Measurements from ENCODE around the gene ROBO1. TPM values are rescaled to one million over a fixed set of nuclear protein-coding genes. Genes with fewer than 3 reads are reported as not detected.

ROBO1 gene
- total RNA-seq, 1 experiment from 2014 or later = 34.5 TPM

- no peak overlapping the region for H3K4me3 ChIP-seq (ENCODE audit: insufficient read depth, low read depth, low read length)
- H3K36me3 ChIP-seq (replicated peaks; ENCODE audit: control insufficient read depth, insufficient read depth, low read length) = no peaks in the 10 kb centered on the region
- no peak for DNase-seq
- H3K27me3 ChIP-seq (ENCODE audit: control insufficient read depth, insufficient read depth, low read length) = no peaks in the 10 kb centered on the region
Observed at GRCh38 chr3:78878789-78879188, 889.0 kb downstream of the ROBO1 start.

GRCh38 chr3:78878011-78878410 lies 889.8 kb downstream of the ROBO1 start:
- H3K4me3 ChIP-seq (ENCODE audit: insufficient read depth, low read depth, low read length) = no peak overlapping the region
- H3K36me3 ChIP-seq (replicated peaks; ENCODE audit: control insufficient read depth, insufficient read depth, low read length) = no peaks in the 10 kb centered on the region
- DNase-seq = no peak
- H3K27me3 ChIP-seq (ENCODE audit: control insufficient read depth, insufficient read depth, low read length) = no peaks in the 10 kb centered on the region

- no peaks in the 10 kb centered on the region for H3K27me3 ChIP-seq (ENCODE audit: control insufficient read depth, insufficient read depth, low read length)
- H3K4me3 ChIP-seq (ENCODE audit: insufficient read depth, low read depth, low read length) = no peak overlapping the region
- H3K36me3 ChIP-seq (replicated peaks; ENCODE audit: control insufficient read depth, insufficient read depth, low read length) = no peaks in the 10 kb centered on the region
- no peak for DNase-seq
Observed at GRCh38 chr3:78875851-78876250, 891.9 kb downstream of the ROBO1 start.

- no peaks in the 10 kb centered on the region for H3K27me3 ChIP-seq (ENCODE audit: control insufficient read depth, insufficient read depth, low read length)
- H3K4me3 ChIP-seq (ENCODE audit: insufficient read depth, low read depth, low read length) = no peak overlapping the region
Observed at GRCh38 chr3:78875436-78875835, 892.4 kb downstream of the ROBO1 start.

GRCh38 chr3:78873641-78874040 lies 894.2 kb downstream of the ROBO1 start:
- no peak for DNase-seq
- H3K4me3 ChIP-seq (ENCODE audit: insufficient read depth, low read depth, low read length) = no peak overlapping the region
- no peaks in the 10 kb centered on the region for H3K27me3 ChIP-seq (ENCODE audit: control insufficient read depth, insufficient read depth, low read length)
- H3K36me3 ChIP-seq (replicated peaks; ENCODE audit: control insufficient read depth, insufficient read depth, low read length) = no peaks in the 10 kb centered on the region

More at GRCh38 chr3:78875436-78875835, 892.4 kb downstream of the ROBO1 start:
- DNase-seq = no peak
- no peaks in the 10 kb centered on the region for H3K36me3 ChIP-seq (replicated peaks; ENCODE audit: control insufficient read depth, insufficient read depth, low read length)

GRCh38 chr3:78872195-78872594 lies 895.6 kb downstream of the ROBO1 start:
- Histone ChIP-seq H3K36me3 (replicated peaks; ENCODE audit: control insufficient read depth, insufficient read depth, low read length) (no peaks in the 10 kb centered on the region), H3K4me3 (ENCODE audit: insufficient read depth, low read depth, low read length) (no peak overlapping the region), H3K27me3 (ENCODE audit: control insufficient read depth, insufficient read depth, low read length) (no peaks in the 10 kb centered on the region)
- no peak for DNase-seq

GRCh38 chr3:78871048-78871447 lies 896.8 kb downstream of the ROBO1 start:
- Histone ChIP-seq H3K4me3 (ENCODE audit: insufficient read depth, low read depth, low read length) (no peak overlapping the region), H3K27me3 (ENCODE audit: control insufficient read depth, insufficient read depth, low read length) (no peaks in the 10 kb centered on the region), H3K36me3 (replicated peaks; ENCODE audit: control insufficient read depth, insufficient read depth, low read length) (no peaks in the 10 kb centered on the region)
- DNase-seq = no peak

- Histone ChIP-seq H3K27me3 (ENCODE audit: control insufficient read depth, insufficient read depth, low read length) (no peaks in the 10 kb centered on the region), H3K36me3 (replicated peaks; ENCODE audit: control insufficient read depth, insufficient read depth, low read length) (no peaks in the 10 kb centered on the region), H3K4me3 (ENCODE audit: insufficient read depth, low read depth, low read length) (no peak overlapping the region)
- DNase-seq = no peak
Observed at GRCh38 chr3:78870484-78870883, 897.3 kb downstream of the ROBO1 start.

GRCh38 chr3:78868570-78868969 lies 899.2 kb downstream of the ROBO1 start:
- H3K36me3 ChIP-seq (replicated peaks; ENCODE audit: control insufficient read depth, insufficient read depth, low read length) = no peaks in the 10 kb centered on the region
- no peak overlapping the region for H3K4me3 ChIP-seq (ENCODE audit: insufficient read depth, low read depth, low read length)
- DNase-seq = no peak
- no peaks in the 10 kb centered on the region for H3K27me3 ChIP-seq (ENCODE audit: control insufficient read depth, insufficient read depth, low read length)

GRCh38 chr3:78867409-78868372 lies 900.1 kb downstream of the ROBO1 start:
- no peak for DNase-seq
- Histone ChIP-seq H3K4me3 (ENCODE audit: insufficient read depth, low read depth, low read length) (no peak overlapping the region), H3K36me3 (replicated peaks; ENCODE audit: control insufficient read depth, insufficient read depth, low read length) (no peaks in the 10 kb centered on the region), H3K27me3 (ENCODE audit: control insufficient read depth, insufficient read depth, low read length) (no peaks in the 10 kb centered on the region)

GRCh38 chr3:78863306-78864203 lies 904.2 kb downstream of the ROBO1 start:
- DNase-seq = no peak
- H3K36me3 ChIP-seq (replicated peaks; ENCODE audit: control insufficient read depth, insufficient read depth, low read length) = no peaks in the 10 kb centered on the region
- no peaks in the 10 kb centered on the region for H3K27me3 ChIP-seq (ENCODE audit: control insufficient read depth, insufficient read depth, low read length)
- no peak overlapping the region for H3K4me3 ChIP-seq (ENCODE audit: insufficient read depth, low read depth, low read length)

GRCh38 chr3:78861156-78861555 lies 906.6 kb downstream of the ROBO1 start:
- H3K27me3 ChIP-seq (ENCODE audit: control insufficient read depth, insufficient read depth, low read length) = no peaks in the 10 kb centered on the region
- DNase-seq = no peak
- no peak overlapping the region for H3K4me3 ChIP-seq (ENCODE audit: insufficient read depth, low read depth, low read length)
- no peaks in the 10 kb centered on the region for H3K36me3 ChIP-seq (replicated peaks; ENCODE audit: control insufficient read depth, insufficient read depth, low read length)

GRCh38 chr3:78860567-78860966 lies 907.2 kb downstream of the ROBO1 start:
- Histone ChIP-seq H3K27me3 (ENCODE audit: control insufficient read depth, insufficient read depth, low read length) (no peaks in the 10 kb centered on the region), H3K4me3 (ENCODE audit: insufficient read depth, low read depth, low read length) (no peak overlapping the region), H3K36me3 (replicated peaks; ENCODE audit: control insufficient read depth, insufficient read depth, low read length) (no peaks in the 10 kb centered on the region)
- DNase-seq = no peak

- DNase-seq = no peak
- Histone ChIP-seq H3K36me3 (replicated peaks; ENCODE audit: control insufficient read depth, insufficient read depth, low read length) (no peaks in the 10 kb centered on the region), H3K4me3 (ENCODE audit: insufficient read depth, low read depth, low read length) (no peak overlapping the region), H3K27me3 (ENCODE audit: control insufficient read depth, insufficient read depth, low read length) (no peaks in the 10 kb centered on the region; the same call in 1 of the 2 replicates)
Observed at GRCh38 chr3:78858910-78859309, 908.9 kb downstream of the ROBO1 start.

- no peak for DNase-seq
- H3K4me3 ChIP-seq (ENCODE audit: insufficient read depth, low read depth, low read length) = no peak overlapping the region
- H3K27me3 ChIP-seq (ENCODE audit: control insufficient read depth, insufficient read depth, low read length) = no peaks in the 10 kb centered on the region; the same call in 1 of the 2 replicates
- no peaks in the 10 kb centered on the region for H3K36me3 ChIP-seq (replicated peaks; ENCODE audit: control insufficient read depth, insufficient read depth, low read length)
Observed at GRCh38 chr3:78858174-78858573, 909.6 kb downstream of the ROBO1 start.

Data from H7 (cell line).